Mesenchymal stem cell (in vitro differentiated cells and primary cell): ENCODE measurements around the gene SLC10A1.

ENCODE experiments used
- DNase-seq: peaks from one replicate; pipeline ENCODE4 v3.0.0-alpha.2; 2013
- H2AFZ ChIP-seq: one replicate; pipeline ENCODE4 v1.6.1; 2013; ENCODE audit warnings: low read depth, mild to moderate bottlenecking, control low read depth, inconsistent platforms, low read length, moderate library complexity
- H2AK5ac ChIP-seq: 2 replicates; pipeline ENCODE4 v1.6.1; 2013; ENCODE audit warnings: low read length, moderate library complexity, mild to moderate bottlenecking, inconsistent platforms; ENCODE audit not compliant: severe bottlenecking
- H2BK120ac ChIP-seq: one replicate; pipeline ENCODE4 v1.6.1; 2013; ENCODE audit warnings: low read depth, mild to moderate bottlenecking, inconsistent platforms, low read length, moderate library complexity
- H2BK12ac ChIP-seq, 2 experiments: one replicate each; pipeline ENCODE4 v1.6.1; 2013; ENCODE audit warnings: inconsistent platforms in 2 of 2, low read length in 2 of 2, mild to moderate bottlenecking in 2 of 2, moderate library complexity in 2 of 2, control low read depth in 1 of 2
- H2BK15ac ChIP-seq: one replicate; pipeline ENCODE4 v1.6.1; 2013; ENCODE audit warnings: mild to moderate bottlenecking, low read depth, inconsistent platforms; ENCODE audit not compliant: poor library complexity, severe bottlenecking
- H2BK5ac ChIP-seq: 2 replicates; pipeline ENCODE4 v1.6.1; 2013; ENCODE audit warnings: low read depth, mild to moderate bottlenecking, low read length, control low read depth, inconsistent platforms; ENCODE audit not compliant: poor library complexity, severe bottlenecking
- H3K14ac ChIP-seq, 2 experiments: one replicate each; pipeline ENCODE4 v1.6.1; 2013; ENCODE audit warnings: inconsistent platforms in 2 of 2, low read length in 2 of 2, control low read depth in 1 of 2, mild to moderate bottlenecking in 1 of 2, moderate library complexity in 1 of 2
- H3K18ac ChIP-seq, 2 experiments: one replicate each; pipeline ENCODE4 v1.6.1; 2013; ENCODE audit warnings: inconsistent platforms in 2 of 2, low read length in 2 of 2, control low read depth in 1 of 2, low read depth in 1 of 2, mild to moderate bottlenecking in 1 of 2
- H3K23ac ChIP-seq, 2 experiments: one replicate each; pipeline ENCODE4 v1.6.1; 2013; ENCODE audit warnings: inconsistent platforms in 2 of 2, low read length in 2 of 2, mild to moderate bottlenecking in 2 of 2, moderate library complexity in 2 of 2, control low read depth in 1 of 2
- H3K27ac ChIP-seq: 2 replicates; pipeline ENCODE4 v1.5.1; 2013; ENCODE audit warnings: mild to moderate bottlenecking, moderate library complexity, low read length, control low read depth, inconsistent platforms; ENCODE audit not compliant: poor library complexity, severe bottlenecking
- H3K27me3 ChIP-seq, 2 experiments: 2 replicates each; pipeline versions ENCODE4 v1.6.1 to v1.7.0; 2013; ENCODE audit warnings: low read length in 2 of 2, mild to moderate bottlenecking in 2 of 2, moderate library complexity in 2 of 2, control low read depth in 1 of 2, inconsistent platforms in 1 of 2; ENCODE audit not compliant: control insufficient read depth in 1 of 2, insufficient read depth in 1 of 2
- H3K36me3 ChIP-seq, 2 experiments: 2 replicates each; pipeline versions ENCODE4 v1.6.1 to v1.7.0; 2013; ENCODE audit warnings: low read length in 2 of 2, control low read depth in 1 of 2, inconsistent platforms in 1 of 2, low read depth in 1 of 2, mild to moderate bottlenecking in 1 of 2; ENCODE audit not compliant: insufficient read depth in 2 of 2, control insufficient read depth in 1 of 2
- H3K4ac ChIP-seq, 2 experiments: one replicate each; pipeline ENCODE4 v1.6.1; 2013; ENCODE audit warnings: inconsistent platforms in 2 of 2, low read length in 2 of 2, mild to moderate bottlenecking in 2 of 2, moderate library complexity in 2 of 2, control low read depth in 1 of 2, low read depth in 1 of 2
- H3K4me1 ChIP-seq: 2 replicates; pipeline ENCODE4 v1.6.1; 2013; ENCODE audit warnings: low read depth, low read length, control low read depth; ENCODE audit not compliant: control insufficient read depth, insufficient read depth
- H3K4me2 ChIP-seq: 2 replicates; pipeline ENCODE4 v1.6.1; 2013; ENCODE audit warnings: low read length, mild to moderate bottlenecking, inconsistent platforms; ENCODE audit not compliant: poor library complexity, severe bottlenecking
- H3K4me3 ChIP-seq, 2 experiments: 2 replicates each; pipeline versions ENCODE4 v1.5.1 to v1.7.0; 2013; ENCODE audit warnings: low read length in 2 of 2, mild to moderate bottlenecking in 2 of 2, control low read depth in 1 of 2, low read depth in 1 of 2; ENCODE audit not compliant: insufficient read depth in 1 of 2
- H3K79me1 ChIP-seq: replicated peaks from 2 replicates; pipeline ENCODE4 v1.6.1; 2013; ENCODE audit warnings: mild to moderate bottlenecking, control low read depth, low read length, inconsistent platforms; ENCODE audit not compliant: poor library complexity, severe bottlenecking
- H3K9ac ChIP-seq: 2 replicates; pipeline ENCODE4 v1.7.0; 2013; ENCODE audit warnings: mild to moderate bottlenecking, low read length, moderate library complexity
- H3K9me3 ChIP-seq: 2 replicates; pipeline ENCODE4 v1.7.0; 2013; ENCODE audit warnings: mild to moderate bottlenecking, low read length; ENCODE audit not compliant: control insufficient read depth
- H4K8ac ChIP-seq: one replicate; pipeline ENCODE4 v1.6.1; 2013; ENCODE audit warnings: inconsistent platforms, mild to moderate bottlenecking, low read length, moderate library complexity
- H4K91ac ChIP-seq: one replicate; pipeline ENCODE4 v1.6.1; 2013; ENCODE audit warnings: mild to moderate bottlenecking, low read length, inconsistent platforms
- WGBS: methylation state at CpG from one replicate; pipeline ENCODE4 v1.1.7; 2013; ENCODE audit warnings: mixed read lengths; 5-methylcytosine and 5-hydroxymethylcytosine counted together

SLC10A1 gene

DNA sequence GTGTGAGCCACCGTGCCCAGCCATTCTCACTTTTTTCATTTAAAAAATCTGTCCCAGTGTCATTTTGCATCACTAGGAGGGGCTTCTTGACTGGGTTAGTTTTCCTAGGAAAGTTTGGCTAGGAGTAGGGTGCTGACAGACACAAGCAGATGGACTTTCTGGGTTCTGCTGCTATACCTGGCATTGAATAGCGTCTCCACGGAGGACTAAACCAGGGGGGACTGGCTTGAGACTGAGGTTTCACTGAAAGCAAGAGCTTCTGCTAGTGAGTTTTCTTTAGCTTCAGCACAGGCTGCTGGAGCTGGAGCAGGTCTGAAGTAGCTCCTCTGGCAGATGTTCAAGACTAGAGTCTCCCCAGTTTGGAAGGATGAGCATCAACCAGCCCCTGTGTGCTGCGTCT is 1.4 kb downstream of the SLC10A1 start:
- no peak overlapping the region for H3K23ac ChIP-seq
- no peaks in the 10 kb centered on the region for H3K9me3 ChIP-seq
- no peaks in the 10 kb centered on the region for H3K36me3 ChIP-seq
- no peak overlapping the region for H2BK12ac ChIP-seq
- no peak overlapping the region for H3K9ac ChIP-seq
- no peak for DNase-seq
- H3K4me3 ChIP-seq, result no peak overlapping the region
- no peak overlapping the region for H2AK5ac ChIP-seq
- H3K27me3 ChIP-seq, result peaks cover 12 to 21% of the 10 kb centered on the region in 2 experiments
- no peak overlapping the region for H4K8ac ChIP-seq
- H3K4me1 ChIP-seq, result no peaks in the 10 kb centered on the region
- H3K27ac ChIP-seq, result no peak overlapping the region
- H4K91ac ChIP-seq, result no peak overlapping the region
- no peak overlapping the region for H3K4me2 ChIP-seq
- no peak overlapping the region for H2AFZ ChIP-seq
- no peak overlapping the region for H3K14ac ChIP-seq
- H3K4ac ChIP-seq, result no peak overlapping the region
- no peak overlapping the region for H2BK120ac ChIP-seq
- 95% methylated on average over 3 of the region's 4 CpGs for WGBS
- no peaks in the 10 kb centered on the region for H3K79me1 ChIP-seq
- no peak overlapping the region for H3K18ac ChIP-seq
- H2BK5ac ChIP-seq, result no peak overlapping the region
- no peak overlapping the region for H2BK15ac ChIP-seq

DNA sequence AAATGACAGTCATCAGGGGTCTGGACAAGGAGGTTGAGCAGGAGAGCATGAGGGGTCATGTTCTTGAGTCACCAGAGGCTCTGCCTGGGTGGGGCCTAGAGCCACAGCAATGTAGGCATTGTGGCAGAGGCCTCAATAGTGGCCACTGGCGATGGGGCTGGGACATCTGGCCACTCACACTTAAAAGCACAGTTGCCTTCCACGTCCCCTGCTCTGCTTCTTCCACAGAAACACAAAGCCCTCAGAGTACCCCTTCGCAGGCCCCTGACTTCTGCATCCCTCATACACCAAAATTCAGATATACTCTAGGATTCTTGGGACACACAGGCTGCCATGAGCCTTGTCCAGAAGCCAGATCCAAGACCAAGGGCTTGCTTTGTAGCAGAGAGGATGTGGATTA is 2.2 kb downstream of the SLC10A1 start:
- no peak overlapping the region for H3K4me3 ChIP-seq
- no peaks in the 10 kb centered on the region for H3K4me1 ChIP-seq
- H3K9me3 ChIP-seq, result no peaks in the 10 kb centered on the region
- 90% methylated on average over 2 of the region's 3 CpGs for WGBS
- H3K4ac ChIP-seq, result no peak overlapping the region
- H2BK12ac ChIP-seq, result no peak overlapping the region
- no peak overlapping the region for H2AFZ ChIP-seq
- H3K14ac ChIP-seq, result no peak overlapping the region
- no peaks in the 10 kb centered on the region for H3K79me1 ChIP-seq
- H4K8ac ChIP-seq, result no peak overlapping the region
- H2AK5ac ChIP-seq, result no peak overlapping the region
- H2BK15ac ChIP-seq, result no peak overlapping the region
- H3K27me3 ChIP-seq, result peaks cover 12 to 21% of the 10 kb centered on the region in 2 experiments
- no peak overlapping the region for H4K91ac ChIP-seq
- DNase-seq, result no peak
- no peak overlapping the region for H3K18ac ChIP-seq
- no peak overlapping the region for H3K27ac ChIP-seq
- no peak overlapping the region for H3K23ac ChIP-seq
- H3K9ac ChIP-seq, result no peak overlapping the region
- no peak overlapping the region for H2BK5ac ChIP-seq
- H2BK120ac ChIP-seq, result no peak overlapping the region
- no peaks in the 10 kb centered on the region for H3K36me3 ChIP-seq
- no peak overlapping the region for H3K4me2 ChIP-seq

GRCh38 chr14:69792887-69793421 is 4.1 kb downstream of the SLC10A1 start:
- no peak overlapping the region for H2BK5ac ChIP-seq
- no peak overlapping the region for H2BK120ac ChIP-seq
- no peak overlapping the region for H3K4ac ChIP-seq
- no peak overlapping the region for H3K14ac ChIP-seq
- H3K9ac ChIP-seq, result no peak overlapping the region
- H3K4me2 ChIP-seq, result no peak overlapping the region
- H3K4me1 ChIP-seq, result no peaks in the 10 kb centered on the region
- H2AFZ ChIP-seq, result no peak overlapping the region
- H4K8ac ChIP-seq, result no peak overlapping the region
- WGBS, result 97% methylated on average over 7 of the region's 7 CpGs
- H3K27ac ChIP-seq, result no peak overlapping the region
- no peak overlapping the region for H4K91ac ChIP-seq
- H2AK5ac ChIP-seq, result no peak overlapping the region
- peaks cover 12 to 21% of the 10 kb centered on the region in 2 experiments for H3K27me3 ChIP-seq
- no peak overlapping the region for H3K23ac ChIP-seq
- no peak overlapping the region for H2BK12ac ChIP-seq
- no peak overlapping the region for H3K18ac ChIP-seq
- H2BK15ac ChIP-seq, result no peak overlapping the region
- H3K4me3 ChIP-seq, result no peak overlapping the region
- no peaks in the 10 kb centered on the region for H3K36me3 ChIP-seq
- no peak for DNase-seq
- no peaks in the 10 kb centered on the region for H3K9me3 ChIP-seq
- H3K79me1 ChIP-seq, result no peaks in the 10 kb centered on the region

GRCh38 chr14:69789118-69789640 is 7.9 kb downstream of the SLC10A1 start:
- Histone ChIP-seq H3K9ac (no peak overlapping the region), H3K36me3 (peaks cover 5 to 6% of the 10 kb centered on the region in 2 experiments), H3K4me3 (no peak overlapping the region), H3K4ac (no peak overlapping the region), H3K79me1 (no peaks in the 10 kb centered on the region), H4K91ac (no peak overlapping the region), H3K4me1 (no peaks in the 10 kb centered on the region), H3K18ac (no peak overlapping the region), H3K14ac (no peak overlapping the region), H3K27me3 (no peaks in the 10 kb centered on the region), H3K23ac (no peak overlapping the region), H2BK15ac (no peak overlapping the region), H3K27ac (no peak overlapping the region), H3K4me2 (no peak overlapping the region), H2BK5ac (no peak overlapping the region), H2BK120ac (no peak overlapping the region), H3K9me3 (no peaks in the 10 kb centered on the region), H2AFZ (no peak overlapping the region), H2AK5ac (no peak overlapping the region), H2BK12ac (no peak overlapping the region), H4K8ac (no peak overlapping the region)
- no peak for DNase-seq
